GM18858 (cell line): ENCODE results near the gene ITM2C.

Experiments used
- ATAC-seq: cut with Tn5 transposase; IDR thresholded peaks from one replicate; pipeline ENCODE4 v1.9.1; 2021; ENCODE audit not compliant: unreplicated experiment

The ITM2C gene

GRCh38 chr2:230850358-230850658 is 14.4 kb upstream of the ITM2C start:
- no peak for ATAC-seq

- no peak for ATAC-seq
Observed at GRCh38 chr2:230852113-230852512, 12.6 kb upstream of the ITM2C start.

DNA sequence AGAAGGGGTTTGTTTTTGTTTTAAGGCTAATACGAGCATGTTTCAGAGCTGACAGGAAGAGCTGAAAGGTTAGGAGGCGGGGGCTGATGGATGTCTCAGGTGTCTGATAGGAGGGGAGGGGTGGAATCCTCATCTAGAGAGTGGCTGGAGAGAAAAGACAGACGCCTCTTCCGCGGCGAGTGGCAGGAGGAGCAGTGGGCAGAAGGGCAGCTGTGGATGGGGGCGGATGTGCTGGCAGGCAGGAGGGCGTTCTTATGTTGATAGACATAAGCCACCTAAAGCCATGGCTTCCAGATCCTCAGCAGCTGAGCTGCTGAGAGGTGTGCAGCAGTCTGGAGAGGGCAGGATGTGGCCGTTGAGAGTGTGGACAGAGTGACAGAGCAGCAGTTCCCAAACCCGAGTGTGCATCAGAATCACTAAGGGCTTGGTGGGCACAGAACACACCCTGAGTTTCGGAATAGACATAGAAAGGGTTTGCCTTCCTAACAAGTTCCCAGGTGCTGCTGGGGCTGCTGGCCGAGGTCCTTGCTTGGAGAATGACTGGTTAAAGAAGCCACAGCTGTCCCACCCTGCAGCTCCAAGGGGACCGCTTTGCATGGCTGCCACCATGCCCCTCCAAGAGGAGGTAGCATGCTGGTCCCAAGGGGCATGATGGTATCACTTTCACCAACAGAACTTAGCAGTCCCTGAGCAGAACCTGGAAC is 3.0 kb upstream of the ITM2C start:
- no peak for ATAC-seq

- ATAC-seq: no peak
Observed at GRCh38 chr2:230862292-230862691, 2.5 kb upstream of the ITM2C start.

GRCh38 chr2:230863031-230863430 is 1.7 kb upstream of the ITM2C start:
- no peak for ATAC-seq

DNA sequence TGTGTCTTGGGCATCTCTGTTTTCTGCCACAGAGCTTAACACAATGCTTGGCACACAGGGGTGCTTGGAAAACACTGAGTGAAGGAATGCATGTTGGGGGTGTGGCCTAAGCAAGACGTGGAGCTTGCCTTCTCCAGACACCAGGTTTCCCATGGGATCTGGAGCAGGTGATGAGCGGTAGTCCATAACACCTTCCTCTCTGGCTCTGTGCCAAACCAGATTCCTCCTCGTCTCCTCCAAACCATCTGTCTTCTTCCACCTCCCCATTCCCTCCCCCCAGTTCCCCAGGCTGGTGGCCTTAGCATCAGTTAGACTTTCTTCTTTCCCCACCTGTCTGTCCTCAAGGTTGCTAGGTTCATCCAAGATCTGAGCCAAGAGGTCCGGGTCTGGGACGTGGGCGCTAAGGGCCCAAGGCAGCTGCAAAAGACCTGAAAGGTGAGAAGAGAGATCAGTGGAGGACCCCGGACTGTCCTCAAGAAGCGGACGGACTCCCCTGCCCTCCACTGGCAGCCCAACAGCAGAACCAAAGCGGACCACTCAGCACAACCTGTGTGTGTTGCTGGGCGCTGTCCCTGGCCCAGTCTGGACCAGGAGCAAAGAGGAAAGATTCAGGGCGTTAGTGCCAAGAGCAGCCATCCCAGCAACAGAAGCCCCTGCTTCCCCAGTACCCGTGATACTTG is 1.2 kb upstream of the ITM2C start:
- ATAC-seq: no peak

- no peak for ATAC-seq
Observed at GRCh38 chr2:230864122-230864604, 579 bp upstream of the ITM2C start.

- ATAC-seq: no peak
Observed at GRCh38 chr2:230865307-230865765, 594 bp downstream of the ITM2C start.

DNA sequence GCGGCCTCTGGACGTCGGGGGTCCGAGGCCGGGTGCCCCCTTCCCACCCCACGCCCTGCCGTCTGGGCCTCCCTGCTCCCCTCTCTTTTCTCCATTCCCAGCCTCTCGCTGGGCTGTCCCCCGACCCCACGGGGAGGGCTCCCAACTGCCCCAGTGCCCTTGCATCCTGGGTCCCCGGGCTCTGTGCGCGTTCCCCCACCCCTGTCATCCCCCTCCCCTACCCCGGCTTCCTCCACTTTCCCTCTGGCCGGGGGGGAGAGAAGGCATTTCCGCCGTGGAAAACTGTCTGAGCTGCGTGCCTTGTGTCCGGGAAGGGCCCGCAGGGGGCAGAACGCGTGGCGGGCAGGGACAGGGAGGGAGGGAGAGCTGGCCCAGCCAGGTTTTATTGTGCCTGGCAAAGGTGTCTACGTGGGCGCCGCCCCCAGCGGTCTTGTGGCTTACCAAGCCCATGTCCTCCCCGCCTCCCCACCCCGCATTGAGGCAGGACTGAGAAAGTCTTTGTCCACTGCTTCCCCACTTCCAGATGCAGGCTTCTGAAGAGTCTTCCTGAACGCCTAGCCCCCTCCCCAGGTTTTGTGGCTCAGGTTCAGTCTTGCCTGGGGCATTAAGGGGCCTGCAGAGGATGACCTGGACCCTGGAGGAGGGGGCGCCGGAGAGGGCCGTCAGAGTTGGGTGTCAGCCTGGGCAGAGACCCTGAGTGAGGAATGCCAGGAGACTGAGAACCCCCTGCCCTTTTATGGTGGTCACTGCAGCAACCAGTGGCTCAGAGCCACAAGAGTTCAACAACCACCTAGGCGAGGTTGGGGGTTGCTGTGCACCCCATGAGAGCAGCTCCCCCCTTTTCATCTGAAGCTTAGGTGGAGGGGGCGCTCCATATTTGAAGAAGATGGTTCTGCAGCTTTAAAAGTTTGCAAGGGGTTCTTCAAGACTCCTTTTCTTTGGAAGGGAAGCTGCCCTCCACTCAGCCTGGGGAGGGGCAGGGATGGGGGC is 1.3 kb downstream of the ITM2C start:
- ATAC-seq: no peak

- ATAC-seq: no peak
Observed at GRCh38 chr2:230866756-230867523, 2.2 kb downstream of the ITM2C start.

DNA sequence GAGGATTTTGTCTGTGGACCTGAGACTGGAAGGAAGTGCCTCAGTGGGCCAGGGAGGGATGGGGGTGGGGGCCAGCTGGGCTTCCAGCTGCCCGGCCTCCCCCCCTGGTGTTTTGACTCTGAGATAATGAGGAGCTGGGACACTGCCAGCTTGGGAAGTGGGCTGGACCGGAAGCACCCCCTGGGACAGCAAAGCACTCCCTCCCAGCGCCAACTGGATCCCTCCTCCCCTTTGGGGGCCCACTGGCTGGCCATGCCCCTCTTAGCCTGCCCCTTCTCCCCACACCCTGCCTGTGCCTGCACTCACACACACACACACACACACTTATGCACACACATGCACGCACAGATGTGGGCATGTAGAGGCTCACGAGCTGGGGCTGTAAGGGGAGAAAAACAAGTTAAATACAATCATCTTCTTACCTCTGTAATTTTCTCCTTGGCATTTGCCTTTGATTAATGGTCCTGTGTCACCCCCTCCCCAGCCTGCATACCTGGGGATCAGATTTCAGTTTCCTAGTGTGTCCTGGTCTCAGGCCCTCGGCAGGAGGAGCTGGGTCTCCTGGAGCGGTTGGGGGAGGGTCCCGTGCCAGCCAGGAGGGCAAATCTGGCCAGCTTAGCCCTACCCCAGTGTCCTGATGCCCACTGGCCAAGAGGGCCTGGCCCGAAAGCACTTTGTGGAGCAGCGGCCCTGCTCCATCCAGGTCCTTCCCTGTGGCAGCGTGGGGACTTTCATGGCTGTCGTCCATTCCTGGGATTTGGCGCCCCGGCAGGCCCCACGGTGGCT is 3.6 kb downstream of the ITM2C start:
- no peak for ATAC-seq

- ATAC-seq: no peak
Observed at GRCh38 chr2:230868947-230869913, 4.5 kb downstream of the ITM2C start.

DNA sequence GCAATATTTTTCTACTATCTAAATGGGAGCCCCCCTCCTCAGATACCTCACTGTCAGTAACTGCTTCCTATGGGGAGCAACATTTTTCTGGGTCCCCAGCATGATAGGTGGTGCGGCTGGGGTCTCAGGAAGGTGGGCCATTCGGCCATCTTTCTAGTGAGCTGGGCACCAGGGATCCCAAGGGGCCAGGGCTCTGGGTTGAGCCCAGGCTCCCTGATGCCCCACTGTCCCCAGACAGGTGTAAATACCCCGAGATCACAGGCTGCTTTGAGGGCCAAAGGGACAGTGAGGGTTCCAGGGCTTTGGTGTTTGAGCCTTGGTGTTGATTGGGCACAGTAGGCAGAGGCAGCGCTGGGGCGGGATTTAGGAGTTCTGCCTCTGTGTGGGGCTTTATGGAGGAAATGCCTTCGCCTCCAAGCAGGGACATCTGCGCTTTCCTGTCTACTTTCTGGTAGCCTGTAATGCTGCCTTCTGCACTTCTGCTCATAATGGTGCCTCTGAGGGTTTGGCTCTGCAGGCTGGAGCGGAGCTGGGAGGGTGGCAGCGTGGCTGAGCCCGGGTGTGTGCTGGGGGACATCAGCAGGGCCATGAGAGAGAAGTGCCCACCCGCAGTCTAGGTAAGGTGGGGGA is 5.3 kb downstream of the ITM2C start:
- no peak for ATAC-seq

DNA sequence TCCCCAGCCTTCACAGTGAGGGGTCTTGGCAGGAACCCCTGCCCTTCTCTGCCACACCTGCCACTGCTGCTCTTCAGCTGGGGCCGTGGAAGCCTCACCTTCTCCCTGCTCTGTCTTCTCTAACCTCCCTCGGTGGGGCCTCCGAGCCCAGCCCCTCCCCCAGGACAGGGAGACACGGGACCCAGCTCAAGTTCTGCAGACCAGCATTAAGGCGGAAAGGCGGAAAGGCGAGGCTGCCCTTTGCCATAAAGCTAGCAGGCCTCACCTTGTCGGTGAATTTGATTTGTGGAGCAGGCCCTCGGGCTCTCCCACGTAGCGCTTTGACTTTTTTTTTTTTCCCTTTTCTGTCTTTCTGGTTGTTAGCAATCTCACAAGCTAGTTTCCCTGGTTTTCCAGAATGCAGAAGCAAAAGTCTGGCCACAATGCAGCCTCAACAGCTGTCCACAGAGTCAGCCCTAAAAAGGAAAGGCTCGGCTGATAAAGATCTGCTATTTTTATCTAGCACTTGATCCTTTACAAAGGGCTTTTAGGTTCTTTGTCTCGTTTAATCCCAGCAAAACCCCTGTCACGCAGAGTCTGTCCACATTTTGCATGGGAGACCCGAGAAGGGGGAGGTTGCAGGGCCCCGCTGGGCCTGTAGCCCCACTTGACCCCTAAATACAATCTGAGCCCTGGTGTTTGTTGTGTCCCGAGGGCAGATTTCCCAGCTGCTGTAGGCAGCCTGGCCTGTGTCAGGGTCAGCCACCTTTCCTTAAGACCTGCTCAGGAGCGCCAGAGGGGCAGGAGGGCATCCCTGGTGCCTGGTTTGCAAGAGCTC is 6.0 kb downstream of the ITM2C start:
- ATAC-seq: no peak

DNA sequence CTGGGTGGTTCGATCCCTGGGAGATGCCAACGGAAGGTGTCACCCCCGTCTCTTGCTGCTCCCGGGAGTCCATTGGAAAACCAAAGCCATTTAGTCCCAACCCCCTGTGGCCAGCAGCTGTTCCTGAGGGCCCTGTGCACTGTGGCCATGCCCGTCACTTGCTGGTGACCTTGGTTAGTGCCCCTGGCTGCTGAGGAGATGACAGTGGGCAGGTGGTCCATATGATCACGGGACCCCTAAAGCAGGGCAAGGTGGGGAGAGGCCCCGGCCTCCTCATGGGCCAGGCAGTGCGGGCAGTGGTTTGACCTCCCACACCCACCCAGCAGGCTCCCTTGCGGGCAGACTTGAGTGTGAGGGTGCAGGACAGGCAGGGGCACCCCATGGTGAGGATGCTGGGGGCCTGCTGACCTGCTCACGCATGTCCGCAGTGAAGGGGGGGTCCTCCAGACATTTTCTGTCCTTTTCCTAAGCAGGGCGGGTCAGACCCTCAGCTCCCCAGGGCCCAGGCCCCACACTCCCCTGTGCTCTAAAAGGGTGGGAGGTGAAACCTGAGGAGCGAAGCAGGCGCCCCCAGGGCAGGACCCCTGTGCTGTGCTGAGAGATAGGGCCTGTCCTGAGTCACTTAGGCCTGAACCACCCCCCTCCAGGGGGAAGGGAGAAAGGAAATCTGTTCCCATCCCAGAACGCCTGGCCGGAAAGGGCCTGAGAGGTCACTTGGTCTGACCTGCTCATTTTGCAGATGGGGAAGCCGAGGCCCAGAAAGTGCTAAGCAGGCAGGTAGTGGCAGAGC is 6.8 kb downstream of the ITM2C start:
- ATAC-seq: no peak

DNA sequence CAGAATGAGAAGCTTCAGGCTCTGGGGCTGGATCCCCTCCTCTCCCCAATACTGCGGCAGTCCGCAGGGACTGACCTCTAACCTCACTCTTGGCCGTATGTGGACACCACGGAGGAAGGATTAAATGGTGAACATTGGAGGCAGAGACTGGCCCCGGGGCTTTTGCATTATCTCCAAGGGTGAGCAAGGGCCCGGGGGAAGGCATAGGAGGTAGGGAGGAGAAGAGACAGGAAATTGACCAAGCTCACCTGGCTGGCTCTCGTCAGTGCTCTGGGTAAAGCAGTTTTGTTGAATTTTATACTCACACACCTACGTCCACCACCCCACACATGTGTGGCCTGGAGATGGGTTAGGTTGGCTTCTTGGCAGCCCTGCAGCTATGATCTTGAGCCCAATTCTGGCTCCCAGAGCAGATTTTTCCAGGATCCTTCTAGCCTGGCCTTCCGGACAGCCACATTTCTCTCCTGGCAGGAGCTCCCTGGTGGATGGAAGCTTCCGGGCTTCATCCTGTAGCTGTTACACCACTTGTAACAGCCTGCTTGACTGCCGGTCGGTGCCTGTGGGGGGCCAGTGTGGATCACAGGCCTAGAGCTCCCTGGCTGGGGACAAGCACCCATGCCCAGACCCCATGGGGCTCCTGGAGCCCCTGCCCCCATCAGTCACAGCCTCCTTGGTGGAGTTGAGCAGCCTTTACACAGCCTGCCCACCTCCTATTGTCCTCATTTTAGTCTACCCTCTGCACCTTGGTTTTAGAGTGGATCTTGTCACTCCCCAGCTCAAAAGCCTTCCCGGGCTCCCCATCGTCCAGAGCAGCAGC is 7.6 kb downstream of the ITM2C start:
- no peak for ATAC-seq
